GM21619 (cell line): ENCODE measurements around the gene SMYD4.

Source experiments
- ATAC-seq: cut with Tn5 transposase; IDR thresholded peaks from one replicate; pipeline ENCODE4 v1.9.1; 2021; ENCODE audit not compliant: unreplicated experiment

The SMYD4 gene

DNA sequence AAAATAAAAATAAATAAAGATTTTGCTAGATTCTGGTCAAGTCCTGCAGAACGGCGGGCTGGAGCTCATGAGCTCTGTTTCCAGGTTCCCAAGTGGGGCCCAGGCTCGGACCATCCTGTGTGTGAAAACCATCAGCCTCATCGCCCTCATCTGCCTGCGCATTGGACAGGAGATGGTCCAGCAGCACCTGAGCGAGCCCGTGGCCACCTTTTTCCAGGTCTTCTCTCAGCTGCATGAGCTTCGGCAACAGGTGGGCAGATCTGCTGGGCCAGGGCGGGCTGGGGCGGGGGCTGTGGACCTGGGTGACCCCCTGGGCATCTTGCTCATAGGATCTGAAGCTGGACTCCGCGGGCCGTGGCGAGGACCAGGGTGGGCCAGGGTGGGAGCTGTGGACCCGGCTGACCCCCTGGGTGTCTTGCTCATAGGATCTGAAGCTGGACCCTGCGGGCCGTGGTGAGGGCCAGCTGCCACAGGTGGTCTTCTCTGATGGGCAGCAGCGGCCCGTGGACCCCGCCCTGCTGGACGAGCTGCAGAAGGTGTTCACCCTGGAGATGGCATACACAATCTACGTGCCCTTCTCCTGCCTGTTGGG, 97.4 kb downstream of the SMYD4 start:
- no peak for ATAC-seq

DNA sequence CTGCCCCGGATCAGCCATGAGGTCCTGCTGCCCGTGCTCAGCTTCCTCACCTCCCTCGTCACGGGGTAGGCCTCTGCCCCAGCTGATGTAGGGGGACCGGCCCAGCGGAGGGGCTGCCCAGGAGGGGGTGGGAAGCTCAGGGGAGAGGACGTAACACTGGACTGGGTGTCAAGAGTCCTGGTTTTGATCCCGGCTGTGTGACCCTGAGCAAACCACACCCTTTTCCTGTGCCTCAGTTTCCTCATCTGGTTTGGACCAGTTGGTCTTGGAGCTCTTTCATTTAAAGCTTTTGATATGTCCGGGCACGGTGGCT, 98.6 kb downstream of the SMYD4 start:
- ATAC-seq = no peak

DNA sequence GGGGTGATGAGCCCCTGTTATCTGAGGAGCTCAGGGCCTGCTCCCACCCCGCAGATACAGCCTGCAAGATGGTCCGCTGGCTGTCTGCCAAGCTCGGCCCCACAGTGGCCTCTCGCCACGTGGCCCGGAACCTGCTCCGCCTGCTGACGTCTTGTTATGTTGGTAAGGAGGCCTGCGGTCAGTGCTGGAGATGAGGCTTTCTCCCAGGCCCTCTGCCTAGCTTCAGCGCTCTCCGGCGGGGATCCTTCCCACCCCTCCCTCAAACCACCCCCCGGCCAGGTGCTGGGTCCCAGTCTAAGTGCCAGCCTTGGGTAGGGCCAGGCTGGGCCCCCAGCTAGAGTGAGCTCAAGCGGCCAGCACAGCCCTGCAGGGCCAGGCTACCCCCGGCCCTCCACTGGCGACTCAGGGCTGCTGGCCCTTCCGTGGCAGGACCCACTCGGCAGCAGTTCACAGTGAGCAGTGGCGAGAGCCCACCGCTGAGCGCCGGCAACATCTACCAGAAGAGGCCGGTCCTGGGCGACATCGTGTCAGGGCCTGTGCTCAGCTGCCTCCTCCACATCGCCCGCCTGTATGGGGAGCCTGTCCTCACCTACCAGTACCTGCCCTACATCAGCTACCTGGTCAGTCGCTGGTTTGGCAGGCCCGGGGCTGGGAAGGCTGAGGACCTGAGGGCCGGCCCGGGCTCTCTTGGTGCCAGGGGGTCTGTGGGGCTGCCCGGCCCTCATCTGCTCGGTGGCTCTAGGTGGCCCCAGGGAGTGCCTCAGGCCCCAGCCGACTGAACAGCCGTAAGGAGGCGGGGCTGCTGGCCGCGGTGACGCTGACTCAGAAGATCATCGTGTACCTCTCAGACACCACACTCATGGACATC, 99.1 kb downstream of the SMYD4 start:
- no peak for ATAC-seq

DNA sequence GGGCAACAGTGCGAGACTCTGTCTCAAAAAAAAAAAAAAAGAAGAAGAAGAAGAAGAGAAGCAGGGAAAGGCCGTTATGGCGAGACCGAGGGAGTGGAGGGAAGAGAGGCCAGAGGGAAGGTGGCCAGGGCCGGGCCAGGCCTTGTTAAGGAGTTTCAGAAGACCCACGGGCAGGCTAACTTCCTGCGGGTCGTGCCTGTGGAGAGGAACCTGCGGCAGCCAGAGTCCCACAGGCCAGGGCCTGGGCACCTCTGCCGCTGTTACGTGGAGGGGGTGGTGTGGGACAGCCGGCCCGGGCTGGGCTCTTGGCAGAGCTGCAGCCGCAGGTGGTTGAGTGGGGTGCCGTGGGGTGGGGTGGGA, 99.8 kb downstream of the SMYD4 start:
- no peak for ATAC-seq
